Activated T-cell treated with anti-CD3 and anti-CD28 coated beads, Interleukin-2, amount 50 U/mL, for 4 hours (primary cell): ENCODE results near the gene OR6B2. TPM values are rescaled to one million over a fixed set of nuclear protein-coding genes. Genes with fewer than 3 reads are reported as not detected.
"Not testable (repeated sequence)": the region's sequence is repeated elsewhere in the genome, so short reads cannot be mapped to it uniquely, and the experiment has no call there.

Experiments
- ATAC-seq, 2 donors: fragments of 200-7000 bp; cut with Tn5 transposase; one replicate each; pipeline ENCODE4 v1.10.0; 2021
- DNase-seq: peaks from one replicate; pipeline ENCODE4 v3.0.0-alpha.2; 2020
- H3K27me3 Mint-ChIP-seq: one replicate; pipeline ENCODE4 v1.8.0; 2021; ENCODE audit warnings: low read depth, mixed read lengths
- H3K36me3 Mint-ChIP-seq: one replicate; pipeline ENCODE4 v1.8.0; 2022; ENCODE audit warnings: mixed read lengths; ENCODE audit not compliant: insufficient read depth
- H3K4me1 Mint-ChIP-seq: one replicate; pipeline ENCODE4 v1.8.0; 2021; ENCODE audit warnings: low read depth, mixed read lengths
- H3K4me3 Mint-ChIP-seq: one replicate; pipeline ENCODE4 v1.8.0; 2021; ENCODE audit warnings: mild to moderate bottlenecking, moderate library complexity, mixed read lengths
- H3K9me3 Mint-ChIP-seq: one replicate; pipeline ENCODE4 v1.8.0; 2021; ENCODE audit warnings: mixed read lengths
- total RNA-seq, 3 donors: library from RNA; stranded (reverse); gene quantifications; one replicate each; pipeline ENCODE4 v1.2.1, GENCODE V29; 2021

OR6B2 gene
- total RNA-seq, 3 donors from 2014 or later = not detected

DNA sequence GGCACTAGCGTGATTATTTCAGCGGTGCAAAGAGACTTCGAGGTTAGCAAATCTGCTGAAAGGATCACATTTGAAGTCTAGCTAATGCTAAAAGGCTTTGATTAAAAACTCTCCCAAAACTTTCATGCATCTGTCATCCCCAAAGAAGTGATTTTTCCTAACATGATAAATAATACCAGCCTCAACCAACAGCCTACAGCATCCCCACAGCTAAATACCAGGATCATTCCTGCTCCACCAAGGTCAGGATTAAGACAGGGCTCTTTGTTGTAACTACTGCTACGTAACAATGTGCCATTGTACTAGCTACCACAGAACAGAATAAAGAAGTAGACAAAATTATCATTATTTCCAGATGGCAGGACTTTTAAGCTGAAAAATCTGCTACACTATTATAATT is 21.5 kb upstream of the OR6B2 start:
- Mint-ChIP-seq H3K9me3 (no peaks in the 10 kb centered on the region), H3K4me1 (no peaks in the 10 kb centered on the region), H3K27me3 (peaks cover 49% of the 10 kb centered on the region), H3K36me3 (no peaks in the 10 kb centered on the region), H3K4me3 (no peak overlapping the region)
- ATAC-seq (no peak), DNase-seq (no peak)

DNA sequence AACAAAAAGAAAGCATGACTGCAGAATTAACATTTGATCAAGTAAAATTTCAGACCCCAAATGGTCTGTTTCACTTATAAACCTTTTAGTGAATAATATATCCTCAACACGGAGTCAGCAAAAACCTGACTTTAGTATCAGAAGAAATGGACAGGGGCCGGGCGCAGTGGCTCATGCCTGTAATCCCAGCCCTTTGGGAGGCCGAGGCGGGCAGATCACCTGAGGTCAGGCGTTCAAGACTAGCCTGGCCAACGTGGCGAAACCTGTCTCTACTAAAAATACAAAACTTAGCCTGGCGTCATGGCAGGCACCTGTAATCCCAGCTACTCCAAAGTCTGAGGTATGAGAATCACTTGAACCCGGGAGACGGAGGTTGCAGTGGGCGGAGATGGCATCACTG is 20.0 kb upstream of the OR6B2 start:
- Mint-ChIP-seq H3K4me3 (no peak overlapping the region), H3K36me3 (no peaks in the 10 kb centered on the region), H3K4me1 (no peaks in the 10 kb centered on the region), H3K27me3 (peaks cover 43% of the 10 kb centered on the region), H3K9me3 (no peaks in the 10 kb centered on the region)
- DNase-seq = no peak
- no peak for ATAC-seq

DNA sequence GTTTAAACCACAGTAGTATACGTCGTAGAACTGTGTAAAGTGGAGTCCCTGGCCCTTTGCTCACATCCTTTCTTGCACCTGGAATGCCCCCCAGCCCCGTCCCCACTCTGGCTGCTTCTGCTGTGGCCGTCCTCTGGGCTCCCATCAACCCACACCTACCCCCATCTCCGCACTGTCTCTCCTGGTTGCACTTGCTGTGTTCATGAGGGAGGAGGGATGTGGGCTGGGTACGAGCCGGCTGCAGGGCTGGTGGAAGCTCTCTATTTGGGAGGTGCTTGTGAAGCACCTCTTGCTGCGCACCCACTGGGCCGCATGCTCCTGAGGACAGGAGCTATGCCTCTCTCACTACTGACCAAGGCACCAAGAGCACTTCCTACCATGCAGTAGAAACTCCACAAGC is 18.0 kb upstream of the OR6B2 start:
- no peaks in the 10 kb centered on the region for H3K4me1 Mint-ChIP-seq
- DNase-seq = no peak
- no peak for ATAC-seq
- peaks cover 40% of the 10 kb centered on the region for H3K27me3 Mint-ChIP-seq
- H3K36me3 Mint-ChIP-seq = no peaks in the 10 kb centered on the region
- no peaks in the 10 kb centered on the region for H3K9me3 Mint-ChIP-seq
- H3K4me3 Mint-ChIP-seq = no peak overlapping the region

DNA sequence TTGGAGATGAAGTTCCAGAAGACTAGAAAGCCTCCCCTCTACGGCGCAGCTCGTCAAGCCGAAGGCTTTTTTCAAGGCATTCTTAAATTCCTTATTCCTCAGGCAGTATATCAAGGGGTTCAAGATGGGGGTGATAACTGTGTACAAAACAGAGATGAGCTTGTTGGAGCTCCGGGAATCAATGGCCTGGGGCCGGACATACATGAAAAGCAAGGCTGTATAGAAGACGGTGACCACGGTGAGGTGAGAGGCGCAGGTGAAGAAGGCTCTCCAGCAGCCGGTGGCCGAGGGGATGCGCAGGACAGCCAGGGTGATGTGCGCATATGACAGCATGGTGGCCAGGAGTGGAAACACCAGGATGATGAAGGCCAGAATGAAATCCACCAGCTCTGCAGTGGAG is 14.9 kb upstream of the OR6B2 start:
- H3K4me3 Mint-ChIP-seq = no peak overlapping the region
- ATAC-seq = no peak
- peaks cover 38% of the 10 kb centered on the region for H3K27me3 Mint-ChIP-seq
- H3K4me1 Mint-ChIP-seq = no peaks in the 10 kb centered on the region
- H3K36me3 Mint-ChIP-seq = no peaks in the 10 kb centered on the region
- no peaks in the 10 kb centered on the region for H3K9me3 Mint-ChIP-seq
- DNase-seq = no peak

DNA sequence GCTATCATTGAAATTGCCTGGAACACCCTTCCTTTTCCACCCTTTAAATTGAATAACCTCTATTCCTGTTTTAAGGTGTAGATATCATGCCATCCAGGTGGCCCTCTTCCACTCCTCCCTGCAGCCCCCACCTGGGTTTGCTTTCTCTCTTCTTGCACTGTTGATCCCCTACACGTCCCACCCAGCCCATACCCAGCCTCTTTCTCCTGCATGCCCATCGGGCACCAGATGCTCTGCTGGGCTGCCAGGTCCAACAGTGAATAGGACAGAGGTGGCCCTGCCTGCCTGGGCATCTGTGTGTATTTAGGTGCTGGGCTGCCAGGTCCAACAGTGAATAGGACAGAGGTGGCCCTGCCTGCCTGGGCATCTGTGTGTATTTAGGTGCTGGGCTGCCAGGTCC is 13.9 kb upstream of the OR6B2 start:
- not testable (repeated sequence) for ATAC-seq, H3K4me1 Mint-ChIP-seq, H3K36me3 Mint-ChIP-seq, H3K4me3 Mint-ChIP-seq, H3K9me3 Mint-ChIP-seq, DNase-seq
- peaks cover 35% of the 10 kb centered on the region for H3K27me3 Mint-ChIP-seq

DNA sequence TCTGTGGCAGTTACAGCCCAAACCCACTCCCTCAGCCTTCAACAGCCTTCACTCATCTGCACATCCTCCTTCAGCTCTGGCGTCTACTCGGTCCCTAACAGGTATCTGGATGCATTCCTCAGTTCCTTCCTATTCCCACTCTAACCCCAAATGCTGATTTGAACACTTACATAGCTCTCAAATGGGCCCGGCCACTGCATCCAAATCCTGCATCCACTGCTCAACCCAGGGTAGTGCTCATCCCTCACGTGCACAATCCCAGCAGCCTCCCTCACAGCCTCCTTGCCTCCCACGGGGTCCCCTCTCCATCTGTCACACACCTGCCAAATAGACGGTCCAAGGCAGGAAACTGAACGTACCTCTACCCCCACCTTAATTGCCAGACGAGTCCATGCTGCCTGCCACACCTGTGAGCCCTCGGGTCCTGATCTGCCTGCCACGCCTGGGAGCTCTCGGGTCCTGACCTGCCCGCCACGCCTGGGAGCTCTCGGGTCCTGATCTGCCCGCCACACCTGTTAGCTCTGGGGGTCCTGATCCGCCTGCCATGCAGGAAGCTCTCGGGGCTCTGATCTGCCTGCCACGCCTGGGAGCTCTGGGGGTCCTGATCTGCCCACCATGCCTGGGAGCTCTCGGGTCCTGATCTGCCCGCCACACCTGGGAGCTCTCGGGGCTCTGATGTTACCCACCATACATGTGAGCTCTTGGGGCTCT is 13.2 kb upstream of the OR6B2 start:
- no peak overlapping the region for H3K4me3 Mint-ChIP-seq
- H3K36me3 Mint-ChIP-seq = no peaks in the 10 kb centered on the region
- no peaks in the 10 kb centered on the region for H3K9me3 Mint-ChIP-seq
- ATAC-seq = no peak
- DNase-seq = no peak
- no peaks in the 10 kb centered on the region for H3K4me1 Mint-ChIP-seq
- H3K27me3 Mint-ChIP-seq = peaks cover 33% of the 10 kb centered on the region

DNA sequence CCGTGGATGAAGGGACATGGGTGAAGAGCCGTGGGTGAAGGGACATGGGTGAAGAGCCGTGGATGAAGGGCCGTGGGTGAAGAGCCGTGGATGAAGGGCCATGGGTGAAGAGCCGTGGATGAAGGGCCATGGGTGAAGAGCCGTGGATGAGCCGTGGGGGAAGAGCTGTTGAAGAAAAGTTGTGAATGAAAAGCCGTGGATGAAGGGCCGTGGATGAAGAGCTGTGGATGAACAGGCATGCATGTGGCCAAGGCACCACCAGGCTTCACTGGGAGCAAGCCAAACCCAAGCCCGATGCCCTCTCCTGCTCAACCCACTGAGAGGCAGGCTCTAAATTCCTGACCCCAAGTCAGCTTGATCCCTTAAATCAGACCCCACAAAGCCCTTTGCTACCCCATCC is 12.5 kb upstream of the OR6B2 start:
- H3K9me3 Mint-ChIP-seq = no peaks in the 10 kb centered on the region
- H3K36me3 Mint-ChIP-seq = no peaks in the 10 kb centered on the region
- DNase-seq (no peak), ATAC-seq (no peak)
- H3K4me1 Mint-ChIP-seq = no peaks in the 10 kb centered on the region
- H3K27me3 Mint-ChIP-seq = peaks cover 32% of the 10 kb centered on the region
- no peak overlapping the region for H3K4me3 Mint-ChIP-seq

DNA sequence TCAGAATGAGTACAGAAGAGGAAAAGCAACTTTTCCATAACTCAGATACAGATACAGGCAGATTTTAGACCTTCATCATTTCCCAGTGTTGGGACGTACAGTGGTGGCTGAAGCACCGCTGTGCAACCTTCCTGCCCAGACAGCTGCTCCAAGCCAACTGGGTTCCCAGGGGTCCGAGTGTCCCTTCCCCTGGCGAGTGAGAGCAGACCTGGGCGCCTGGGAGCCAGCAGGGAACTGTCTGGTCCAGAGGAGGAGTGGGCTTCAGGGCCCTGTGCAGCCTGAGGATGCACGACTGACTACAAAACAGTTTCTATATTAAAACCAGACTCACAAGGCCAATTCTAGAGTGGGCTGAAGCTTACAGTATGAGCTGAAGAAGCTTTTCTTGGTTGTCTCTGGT is 11.1 kb upstream of the OR6B2 start:
- Mint-ChIP-seq H3K4me1 (no peaks in the 10 kb centered on the region), H3K9me3 (no peaks in the 10 kb centered on the region), H3K36me3 (no peaks in the 10 kb centered on the region), H3K4me3 (no peak overlapping the region), H3K27me3 (peaks cover 29% of the 10 kb centered on the region)
- no peak for DNase-seq
- ATAC-seq = no peak

DNA sequence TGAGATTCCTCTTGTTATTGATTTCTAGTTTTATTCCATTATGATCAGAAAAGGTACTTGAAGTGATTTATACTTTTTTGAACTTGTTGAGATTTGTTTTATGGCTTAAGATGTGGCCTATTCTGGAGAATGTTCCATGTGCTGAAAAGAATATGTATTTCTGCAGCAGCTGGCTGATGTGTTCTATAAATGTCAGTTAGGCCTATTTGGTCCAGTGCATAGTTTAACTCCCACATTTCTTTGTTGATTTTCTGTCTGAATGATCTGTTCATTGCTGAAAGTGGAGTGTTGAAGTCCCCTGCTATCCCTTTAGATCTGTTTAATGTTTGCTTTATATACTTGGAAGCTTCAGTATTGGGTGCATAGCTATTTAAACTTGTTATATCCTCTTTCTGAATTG is 7.1 kb upstream of the OR6B2 start:
- no peaks in the 10 kb centered on the region for H3K9me3 Mint-ChIP-seq

DNA sequence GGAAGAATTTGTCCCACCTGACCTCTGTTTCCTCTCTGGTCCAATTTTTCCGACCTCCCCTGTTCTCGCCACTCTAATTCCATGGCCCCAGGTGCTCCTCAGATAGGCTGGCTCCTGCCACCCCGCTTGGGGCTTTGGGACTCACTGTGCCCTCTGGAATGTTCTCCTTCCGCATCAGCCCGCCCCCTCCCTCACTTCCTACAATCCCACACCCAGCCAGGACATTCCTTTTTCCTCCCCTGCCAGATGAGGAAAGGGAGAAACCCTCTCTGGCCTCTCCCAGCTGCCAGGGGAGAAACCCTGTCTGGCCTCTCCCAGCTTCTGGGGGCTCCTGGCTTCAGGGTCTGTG is 3.1 kb upstream of the OR6B2 start:
- H3K4me1 Mint-ChIP-seq = no peaks in the 10 kb centered on the region
- no peak for DNase-seq
- H3K27me3 Mint-ChIP-seq = peaks cover 28% of the 10 kb centered on the region
- H3K4me3 Mint-ChIP-seq = no peak overlapping the region
- ATAC-seq = no peak
- no peaks in the 10 kb centered on the region for H3K36me3 Mint-ChIP-seq
- H3K9me3 Mint-ChIP-seq = no peaks in the 10 kb centered on the region

More for the DNA sequence above, 7.1 kb upstream of the OR6B2 start:
- ATAC-seq (no peak), DNase-seq (no peak)
- Mint-ChIP-seq H3K27me3 (peaks cover 23% of the 10 kb centered on the region), H3K4me3 (no peak overlapping the region), H3K36me3 (no peaks in the 10 kb centered on the region), H3K4me1 (no peaks in the 10 kb centered on the region)

DNA sequence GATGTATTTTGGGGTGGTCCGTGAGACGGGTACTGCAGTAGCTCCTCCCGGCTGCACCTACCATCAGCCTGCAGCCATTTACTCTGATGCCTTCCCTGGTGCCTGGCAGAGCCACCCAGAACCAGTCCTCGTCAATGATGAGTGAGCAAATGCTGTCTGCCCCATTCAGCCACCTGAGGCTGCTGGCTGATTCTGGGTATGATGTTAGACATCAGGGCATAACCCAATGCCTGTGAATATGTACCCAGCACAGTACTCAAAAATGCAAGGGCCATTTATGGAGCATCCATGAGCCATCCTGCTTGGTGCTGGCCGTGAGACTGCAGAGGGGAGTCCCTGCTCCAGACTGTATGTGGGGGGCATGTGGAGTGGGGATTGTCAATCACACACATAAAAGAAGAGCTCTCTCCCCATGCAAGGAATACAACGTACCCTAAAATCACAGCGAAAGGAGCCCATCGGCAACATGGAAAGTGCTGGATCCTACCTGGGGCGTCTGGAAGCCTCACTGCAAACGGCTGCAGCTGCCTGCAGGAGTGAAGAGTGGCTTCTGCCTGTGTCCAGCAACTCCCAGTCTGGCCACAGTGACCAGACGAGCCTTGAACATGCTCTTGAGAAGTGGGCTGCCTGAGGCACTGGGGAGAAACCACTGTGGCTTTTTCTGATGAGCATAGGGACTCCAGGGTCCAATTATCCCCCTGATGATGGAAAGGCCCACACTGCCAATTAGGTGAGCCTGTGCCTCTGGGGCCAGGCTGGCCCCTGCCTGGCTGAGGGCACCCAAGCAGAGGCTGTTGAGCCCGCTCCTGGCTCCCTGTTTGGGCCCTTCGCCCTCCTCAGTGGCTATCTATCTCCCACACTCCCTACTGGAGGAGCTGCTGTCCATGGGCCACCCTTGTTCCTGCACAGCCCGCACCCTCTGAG is 2.4 kb upstream of the OR6B2 start:
- Mint-ChIP-seq H3K4me3 (no peak overlapping the region), H3K9me3 (no peaks in the 10 kb centered on the region), H3K36me3 (no peaks in the 10 kb centered on the region), H3K27me3 (peaks cover 27% of the 10 kb centered on the region), H3K4me1 (no peaks in the 10 kb centered on the region)
- no peak for ATAC-seq
- DNase-seq = no peak

DNA sequence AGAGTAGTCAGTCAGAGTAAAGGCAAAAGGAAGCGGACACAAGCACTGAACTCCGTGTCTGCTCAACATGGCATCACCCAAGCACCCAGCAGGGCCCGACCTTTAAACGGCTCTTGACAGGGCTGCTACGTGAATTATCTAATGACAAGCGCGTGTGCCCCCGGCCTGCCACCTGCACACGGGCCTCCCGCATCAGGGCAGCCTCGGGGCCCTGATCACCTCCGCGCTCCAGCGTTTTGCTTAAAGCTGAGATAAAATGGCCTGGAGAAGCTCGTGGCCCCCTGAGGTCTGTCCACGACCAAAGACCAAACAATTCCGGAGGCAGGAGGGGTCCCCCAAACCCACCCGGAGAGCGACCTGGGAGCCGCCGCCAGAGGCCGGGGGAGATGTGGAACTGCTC is 5.5 kb downstream of the OR6B2 start:
- peaks cover 22% of the 10 kb centered on the region for H3K4me1 Mint-ChIP-seq
- H3K9me3 Mint-ChIP-seq = no peaks in the 10 kb centered on the region
- peaks cover 3% of the 10 kb centered on the region for H3K27me3 Mint-ChIP-seq
- DNase-seq (peak; percentile 9), ATAC-seq (peak; percentile 42 to 56)
- H3K36me3 Mint-ChIP-seq = peaks cover 17% of the 10 kb centered on the region
- H3K4me3 Mint-ChIP-seq = peak overlapping the region; percentile 97

DNA sequence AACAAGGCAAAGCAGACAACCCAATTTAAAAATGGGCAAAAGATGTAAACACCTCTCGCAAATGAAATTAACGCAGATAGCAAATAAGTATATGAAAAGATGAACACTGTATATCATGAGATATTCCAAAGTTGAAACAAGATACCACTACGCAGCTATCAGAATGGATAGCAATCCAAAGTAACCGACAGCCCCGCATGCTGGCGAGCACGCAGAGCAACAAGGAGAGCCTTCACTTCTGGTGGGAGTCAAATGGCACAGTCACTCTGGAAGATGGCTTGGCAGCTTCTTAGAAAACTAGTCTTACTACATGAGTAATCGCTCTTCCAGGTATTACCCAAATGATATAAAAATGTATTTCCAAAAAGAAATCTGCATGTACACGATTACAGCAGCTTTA is 6.4 kb downstream of the OR6B2 start:
- Mint-ChIP-seq H3K4me3 (peak overlapping the region; percentile 97), H3K36me3 (peaks cover 22% of the 10 kb centered on the region), H3K4me1 (peaks cover 22% of the 10 kb centered on the region), H3K27me3 (no peaks in the 10 kb centered on the region), H3K9me3 (no peaks in the 10 kb centered on the region)
- DNase-seq = no peak
- ATAC-seq = no peak

DNA sequence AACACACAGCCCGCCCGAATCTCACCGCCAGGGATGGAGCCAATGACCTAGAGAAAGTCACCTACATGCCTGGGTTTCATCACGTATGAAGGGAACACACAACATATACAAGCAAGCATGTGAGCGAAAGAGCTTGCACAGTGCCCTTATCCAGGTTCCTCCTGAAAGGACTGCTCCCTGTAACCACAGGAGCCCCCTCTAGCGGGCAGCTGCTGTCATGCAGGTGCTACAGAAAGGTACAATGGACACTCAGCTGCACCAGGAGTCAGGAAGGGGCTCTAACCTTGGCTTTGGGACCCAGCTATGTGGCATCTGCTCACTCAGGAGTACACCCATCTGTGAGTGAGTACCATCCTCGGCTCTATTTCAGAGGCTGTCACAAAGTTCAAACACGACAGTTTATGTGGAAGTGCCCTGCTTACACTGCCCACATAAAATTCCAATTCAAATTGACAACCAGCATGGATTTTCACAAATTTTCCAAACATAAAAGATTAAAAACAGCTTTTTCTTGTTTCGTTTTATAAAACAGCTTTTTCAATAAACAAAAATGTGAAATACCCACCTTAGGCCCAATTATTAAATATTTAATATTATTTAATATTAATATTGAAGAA is 8.6 kb downstream of the OR6B2 start:
- ATAC-seq (no peak), DNase-seq (peak; percentile 59)
- Mint-ChIP-seq H3K4me3 (no peak overlapping the region), H3K4me1 (peaks cover 22% of the 10 kb centered on the region), H3K9me3 (no peaks in the 10 kb centered on the region), H3K36me3 (peaks cover 42% of the 10 kb centered on the region), H3K27me3 (no peaks in the 10 kb centered on the region)
